K562 (cell line): ENCODE data around the gene OPA3. TPM values are rescaled to one million over a fixed set of nuclear protein-coding genes. Genes with fewer than 3 reads are reported as not detected.

Experiments
- ARHGAP35 ChIP-seq: fragments of 450-650 bp; IDR thresholded peaks from 2 replicates; pipeline ENCODE4 v1.6.1; 2018; ENCODE audit not compliant: partially characterized antibody
- ARID2 ChIP-seq: fragments of 450-650 bp; IDR thresholded peaks from 2 replicates; pipeline ENCODE4 v1.6.1; 2017; ENCODE audit warnings: antibody characterized with exemption, mild to moderate bottlenecking
- CCAR2 ChIP-seq: fragments of 200-400 bp; formaldehyde crosslinking; IDR thresholded peaks from 2 replicates; pipeline ENCODE4 v1.6.1; 2017; ENCODE audit warnings: mild to moderate bottlenecking, low read depth, low read length
- ELF1 ChIP-seq: fragments of 200-800 bp; sonication (Bioruptor generic); IDR thresholded peaks from 2 replicates; pipeline ENCODE4 v1.6.1; 2016; ENCODE audit warnings: missing genetic modification characterization, missing compliant biosample characterization
- ELF2 ChIP-seq: fragments of 250-450 bp; sonication (Bioruptor Pico); IDR thresholded peaks from 2 replicates; pipeline ENCODE4 v1.5.0; 2021; ENCODE audit warnings: mild to moderate bottlenecking
- ELF4 ChIP-seq: fragments of 450-650 bp; formaldehyde crosslinking; IDR thresholded peaks from 2 replicates; pipeline ENCODE4 v1.4.0; 2022; ENCODE audit warnings: missing genetic modification characterization
- FOXM1 ChIP-seq, 2 experiments: fragments of 450-650 bp in 1 of 2; sonication (generic) in 1 of 2; formaldehyde crosslinking in 1 of 2; IDR thresholded peaks; 2 replicates each; pipeline versions ENCODE4 v1.6.1 to v1.9.0; 2017 to 2022; ENCODE audit warnings: low read depth in 2 of 2, mild to moderate bottlenecking in 2 of 2, missing genetic modification reagents in 1 of 2, moderate library complexity in 1 of 2
- FOXP1 ChIP-seq: sonication (generic); formaldehyde crosslinking; IDR thresholded peaks from 2 replicates; pipeline ENCODE4 v1.8.0; 2022; ENCODE audit warnings: mild to moderate bottlenecking, missing genetic modification reagents
- IFI16 ChIP-seq: fragments of 250-450 bp; sonication (Bioruptor Pico); IDR thresholded peaks from 2 replicates; pipeline ENCODE4 v2.1.2; 2022; ENCODE audit warnings: mild to moderate bottlenecking, inconsistent platforms
- NR3C1 ChIP-seq: sonication (generic); formaldehyde crosslinking; IDR thresholded peaks from 2 replicates; pipeline ENCODE4 v1.8.1; 2022; ENCODE audit warnings: missing genetic modification reagents
- PRMT5 ChIP-seq: sonication (generic); formaldehyde crosslinking; IDR thresholded peaks from 2 replicates; pipeline ENCODE4 v1.5.0; 2020; ENCODE audit warnings: missing genetic modification reagents
- PTBP1 ChIP-seq: fragments of 200-400 bp; formaldehyde crosslinking; IDR thresholded peaks from 2 replicates; pipeline ENCODE4 v1.6.1; 2017; ENCODE audit warnings: low read depth, low read length
- SAFB ChIP-seq: fragments of 200-400 bp; formaldehyde crosslinking; IDR thresholded peaks from 2 replicates; pipeline ENCODE4 v1.6.1; 2017; ENCODE audit warnings: low read depth, low read length, borderline replicate concordance
- SMAD4 ChIP-seq: fragments of 250-450 bp; sonication (Bioruptor Pico); conservative IDR thresholded peaks from 2 replicates; pipeline ENCODE4 v1.8.0; 2021; ENCODE audit warnings: inconsistent platforms, mild to moderate bottlenecking, moderate library complexity
- STAT5B ChIP-seq: fragments of 250-450 bp; sonication (Bioruptor Pico); IDR thresholded peaks from 2 replicates; pipeline ENCODE4 v1.8.0; 2021; ENCODE audit warnings: mild to moderate bottlenecking, inconsistent platforms
- TEAD4 ChIP-seq, 2 experiments: sonication (generic) in 1 of 2; formaldehyde crosslinking in 1 of 2; IDR thresholded peaks; 2 replicates each; pipeline versions ENCODE4 v1.6.1 to v1.8.0; 2012 to 2022; ENCODE audit warnings: borderline replicate concordance in 1 of 2, inconsistent platforms in 1 of 2, low read length in 1 of 2, mild to moderate bottlenecking in 1 of 2, missing genetic modification reagents in 1 of 2
- ZNF146 ChIP-seq: IDR thresholded peaks from one replicate; pipeline ENCODE4 v1.6.1; 2018; ENCODE audit warnings: missing compliant biosample characterization; ENCODE audit not compliant: unreplicated experiment
- ZNF184 ChIP-seq: sonication (generic); formaldehyde crosslinking; IDR thresholded peaks from 2 replicates; pipeline ENCODE4 v1.5.0; 2020; ENCODE audit warnings: missing genetic modification reagents
- ZNF695 ChIP-seq: fragments of 450-650 bp; formaldehyde crosslinking; IDR thresholded peaks from 2 replicates; pipeline ENCODE4 v1.4.0; 2020; ENCODE audit warnings: mild to moderate bottlenecking, moderate library complexity
- polyA plus RNA-seq, 8 experiments: library from polyadenylated mRNA; depleted of rRNA in 4 of 8; stranded (reverse) in 5 of 8; unstranded in 3 of 8; fragments of >200 nt; fragmentation: Nextera tagmentation in 2 of 8; fragmentation: Illumina TruSeq in 1 of 8; extraction: Ambion mirVana in 2 of 8; extraction: Trizol in 1 of 8; gene quantifications; 2 replicates each; pipeline versions ENCODE4 v1.2.1 to v1.2.3, GENCODE V29; 2011 to 2014; ENCODE audit warnings: inconsistent platforms in 1 of 8, missing spikeins in 1 of 8
- total RNA-seq, 7 experiments: library from RNA; depleted of rRNA in 6 of 7; stranded (reverse); fragments of >200 nt in 6 of 7; fragmentation: Illumina TruSeq in 2 of 7; extraction: Trizol in 2 of 7; gene quantifications; 2 replicates each; pipeline versions ENCODE4 v1.2.1 to v1.2.3, GENCODE V29; 2011 to 2021; ENCODE audit warnings: low replicate concordance in 1 of 7
- TF ChIP-seq, protein P1 (sequence below): fragments of 450-650 bp; formaldehyde crosslinking; IDR thresholded peaks from 2 replicates; pipeline ENCODE4 v1.4.0; 2022; ENCODE audit warnings: missing genetic modification characterization
- TF ChIP-seq, protein P2 (sequence below): sonication (generic); formaldehyde crosslinking; IDR thresholded peaks from 2 replicates; pipeline ENCODE4 v1.8.0; 2022; ENCODE audit warnings: mild to moderate bottlenecking, missing genetic modification reagents, borderline replicate concordance
- TF ChIP-seq, protein P3 (sequence below): fragments of 450-650 bp; IDR thresholded peaks from 2 replicates; pipeline ENCODE4 v1.6.1; 2017; ENCODE audit warnings: antibody characterized with exemption, mild to moderate bottlenecking

The OPA3 gene
- total and polyA plus RNA-seq, 9 of the 15 experiments (the other 6 are each of a cell fraction or from before 2014, with no cell fraction given), result 1.4 to 18.8 (median 9.0) TPM

DNA sequence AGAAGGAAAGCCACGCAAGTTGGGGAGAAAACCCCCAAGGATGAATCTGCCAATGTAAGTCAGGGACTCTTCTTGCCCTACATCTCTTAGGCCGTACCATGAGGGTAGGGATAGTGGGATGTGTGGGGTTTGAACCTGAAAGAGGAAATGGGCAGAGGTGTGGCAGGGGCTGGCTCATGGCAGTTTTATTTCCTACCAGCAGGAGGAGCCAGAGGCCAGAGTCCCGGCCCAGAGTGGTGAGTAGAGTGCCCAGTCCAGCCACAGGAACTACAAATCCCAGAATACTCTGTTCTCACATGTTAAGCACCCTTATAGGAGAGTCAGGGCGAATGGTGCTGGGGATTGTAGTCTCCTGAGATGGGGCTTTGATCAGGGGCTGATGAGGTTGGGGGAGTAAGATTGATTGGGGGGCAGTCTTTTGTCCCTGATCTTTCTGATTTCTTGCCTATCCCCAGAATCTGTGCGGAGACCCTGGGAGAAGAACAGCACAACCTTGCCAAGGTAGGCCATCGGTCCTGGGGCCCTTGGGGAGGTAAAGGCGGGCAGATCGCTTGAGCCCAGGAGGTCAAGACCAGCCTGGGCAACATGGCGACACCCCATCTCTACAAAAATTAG is 60.9 kb downstream of the OPA3 start (continued):
- TF ChIP-seq, protein P1, sequence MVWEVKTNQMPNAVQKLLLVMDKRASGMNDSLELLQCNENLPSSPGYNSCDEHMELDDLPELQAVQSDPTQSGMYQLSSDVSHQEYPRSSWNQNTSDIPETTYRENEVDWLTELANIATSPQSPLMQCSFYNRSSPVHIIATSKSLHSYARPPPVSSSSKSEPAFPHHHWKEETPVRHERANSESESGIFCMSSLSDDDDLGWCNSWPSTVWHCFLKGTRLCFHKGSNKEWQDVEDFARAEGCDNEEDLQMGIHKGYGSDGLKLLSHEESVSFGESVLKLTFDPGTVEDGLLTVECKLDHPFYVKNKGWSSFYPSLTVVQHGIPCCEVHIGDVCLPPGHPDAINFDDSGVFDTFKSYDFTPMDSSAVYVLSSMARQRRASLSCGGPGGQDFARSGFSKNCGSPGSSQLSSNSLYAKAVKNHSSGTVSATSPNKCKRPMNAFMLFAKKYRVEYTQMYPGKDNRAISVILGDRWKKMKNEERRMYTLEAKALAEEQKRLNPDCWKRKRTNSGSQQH (CRISPR knock-in tag), result no peak
- TF ChIP-seq ZNF146 (CRISPR knock-in tag) (no peak), STAT5B (CRISPR knock-in tag) (no peak), SAFB (no peak), IFI16 (CRISPR knock-in tag) (no peak), PRMT5 (CRISPR knock-in tag) (no peak), SMAD4 (CRISPR knock-in tag) (no peak), FOXM1 (IDR thresholded peaks at IDR 0.05; ENCODE audit: low read depth) (no peak), FOXM1 (CRISPR knock-in tag; IDR thresholded peaks at IDR 0.05; ENCODE audit: low read depth) (no peak), ZNF184 (CRISPR knock-in tag) (no peak), ELF2 (CRISPR knock-in tag) (no peak), CCAR2 (no peak), NR3C1 (CRISPR knock-in tag) (no peak), PTBP1 (no peak), ELF1 (tag) (0 out of 2 replicates have a peak, but pooled peaks have one; percentile 40), ARHGAP35 (no peak), ARID2 (no peak), ELF4 (CRISPR knock-in tag) (no peak), FOXP1 (CRISPR knock-in tag) (no peak), ZNF695 (CRISPR knock-in tag) (no peak), TEAD4 (IDR thresholded peaks at IDR 0.05; ENCODE audit: low read length) (no peak), TEAD4 (CRISPR knock-in tag; IDR thresholded peaks at IDR 0.05; ENCODE audit: borderline replicate concordance) (no peak)
- TF ChIP-seq, protein P2, sequence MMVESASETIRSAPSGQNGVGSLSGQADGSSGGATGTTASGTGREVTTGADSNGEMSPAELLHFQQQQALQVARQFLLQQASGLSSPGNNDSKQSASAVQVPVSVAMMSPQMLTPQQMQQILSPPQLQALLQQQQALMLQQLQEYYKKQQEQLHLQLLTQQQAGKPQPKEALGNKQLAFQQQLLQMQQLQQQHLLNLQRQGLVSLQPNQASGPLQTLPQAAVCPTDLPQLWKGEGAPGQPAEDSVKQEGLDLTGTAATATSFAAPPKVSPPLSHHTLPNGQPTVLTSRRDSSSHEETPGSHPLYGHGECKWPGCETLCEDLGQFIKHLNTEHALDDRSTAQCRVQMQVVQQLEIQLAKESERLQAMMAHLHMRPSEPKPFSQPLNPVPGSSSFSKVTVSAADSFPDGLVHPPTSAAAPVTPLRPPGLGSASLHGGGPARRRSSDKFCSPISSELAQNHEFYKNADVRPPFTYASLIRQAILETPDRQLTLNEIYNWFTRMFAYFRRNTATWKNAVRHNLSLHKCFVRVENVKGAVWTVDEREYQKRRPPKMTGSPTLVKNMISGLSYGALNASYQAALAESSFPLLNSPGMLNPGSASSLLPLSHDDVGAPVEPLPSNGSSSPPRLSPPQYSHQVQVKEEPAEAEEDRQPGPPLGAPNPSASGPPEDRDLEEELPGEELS (CRISPR knock-in tag), result no peak
- TF ChIP-seq, protein P3, sequence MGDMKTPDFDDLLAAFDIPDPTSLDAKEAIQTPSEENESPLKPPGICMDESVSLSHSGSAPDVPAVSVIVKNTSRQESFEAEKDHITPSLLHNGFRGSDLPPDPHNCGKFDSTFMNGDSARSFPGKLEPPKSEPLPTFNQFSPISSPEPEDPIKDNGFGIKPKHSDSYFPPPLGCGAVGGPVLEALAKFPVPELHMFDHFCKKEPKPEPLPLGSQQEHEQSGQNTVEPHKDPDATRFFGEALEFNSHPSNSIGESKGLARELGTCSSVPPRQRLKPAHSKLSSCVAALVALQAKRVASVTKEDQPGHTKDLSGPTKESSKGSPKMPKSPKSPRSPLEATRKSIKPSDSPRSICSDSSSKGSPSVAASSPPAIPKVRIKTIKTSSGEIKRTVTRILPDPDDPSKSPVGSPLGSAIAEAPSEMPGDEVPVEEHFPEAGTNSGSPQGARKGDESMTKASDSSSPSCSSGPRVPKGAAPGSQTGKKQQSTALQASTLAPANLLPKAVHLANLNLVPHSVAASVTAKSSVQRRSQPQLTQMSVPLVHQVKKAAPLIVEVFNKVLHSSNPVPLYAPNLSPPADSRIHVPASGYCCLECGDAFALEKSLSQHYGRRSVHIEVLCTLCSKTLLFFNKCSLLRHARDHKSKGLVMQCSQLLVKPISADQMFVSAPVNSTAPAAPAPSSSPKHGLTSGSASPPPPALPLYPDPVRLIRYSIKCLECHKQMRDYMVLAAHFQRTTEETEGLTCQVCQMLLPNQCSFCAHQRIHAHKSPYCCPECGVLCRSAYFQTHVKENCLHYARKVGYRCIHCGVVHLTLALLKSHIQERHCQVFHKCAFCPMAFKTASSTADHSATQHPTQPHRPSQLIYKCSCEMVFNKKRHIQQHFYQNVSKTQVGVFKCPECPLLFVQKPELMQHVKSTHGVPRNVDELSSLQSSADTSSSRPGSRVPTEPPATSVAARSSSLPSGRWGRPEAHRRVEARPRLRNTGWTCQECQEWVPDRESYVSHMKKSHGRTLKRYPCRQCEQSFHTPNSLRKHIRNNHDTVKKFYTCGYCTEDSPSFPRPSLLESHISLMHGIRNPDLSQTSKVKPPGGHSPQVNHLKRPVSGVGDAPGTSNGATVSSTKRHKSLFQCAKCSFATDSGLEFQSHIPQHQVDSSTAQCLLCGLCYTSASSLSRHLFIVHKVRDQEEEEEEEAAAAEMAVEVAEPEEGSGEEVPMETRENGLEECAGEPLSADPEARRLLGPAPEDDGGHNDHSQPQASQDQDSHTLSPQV, result peak; percentile 68; the same call in 1 of the 2 replicates
